Fibroblast of lung (primary cell): ENCODE data around the gene WEE2. TPM values are rescaled to one million over a fixed set of nuclear protein-coding genes. Genes with fewer than 3 reads are reported as not detected.

Source experiments
- DNase-seq, 2 donors: peaks; one replicate each; pipeline versions ENCODE4 v3.0.0 to v3.0.0-alpha.2; 2010; ENCODE audit warnings: low read depth in 2 of 2
- H2AFZ ChIP-seq: 2 replicates; pipeline ENCODE4 v1.5.1; 2012; ENCODE audit warnings: low read length, control low read depth, inconsistent platforms
- H3K27ac ChIP-seq: 2 replicates; pipeline ENCODE4 v1.5.1; 2011; ENCODE audit warnings: low read length, control low read depth; ENCODE audit not compliant: insufficient read depth
- H3K27me3 ChIP-seq: 2 replicates; pipeline ENCODE4 v1.5.1; 2011; ENCODE audit warnings: mild to moderate bottlenecking, low read length; ENCODE audit not compliant: control insufficient read depth, insufficient read depth
- H3K36me3 ChIP-seq: 2 replicates; pipeline ENCODE4 v1.5.1; 2011; ENCODE audit warnings: low read length; ENCODE audit not compliant: control insufficient read depth, insufficient read depth
- H3K4me1 ChIP-seq: 2 replicates; pipeline ENCODE4 v1.5.1; 2011; ENCODE audit warnings: low read length; ENCODE audit not compliant: control insufficient read depth, insufficient read depth; ENCODE audit errors: extremely low read depth
- H3K4me2 ChIP-seq: 2 replicates; pipeline ENCODE4 v1.5.1; 2011; ENCODE audit warnings: low read length, control low read depth; ENCODE audit not compliant: insufficient read depth; ENCODE audit errors: extremely low read depth
- H3K4me3 ChIP-seq, 4 experiments: fragments of 200-600 bp in 1 of 4; sonication (generic) in 1 of 4; replicated peaks in 1 of 4; 2 replicates each; pipeline ENCODE4 v1.5.1; 2011 to 2016; ENCODE audit warnings: low read length in 4 of 4, low read depth in 3 of 4, mild to moderate bottlenecking in 3 of 4, control low read depth in 2 of 4, inconsistent platforms in 1 of 4, mixed read lengths in 1 of 4; ENCODE audit not compliant: insufficient read depth in 1 of 4; ENCODE audit errors: control extremely low read depth in 1 of 4
- H3K79me2 ChIP-seq: 2 replicates; pipeline ENCODE4 v1.5.1; 2012; ENCODE audit warnings: mild to moderate bottlenecking, low read length, inconsistent platforms; ENCODE audit not compliant: control insufficient read depth, insufficient read depth
- H3K9ac ChIP-seq: 2 replicates; pipeline ENCODE4 v1.5.1; 2011; ENCODE audit warnings: mild to moderate bottlenecking, low read length, control low read depth; ENCODE audit not compliant: insufficient read depth
- H3K9me3 ChIP-seq: 2 replicates; pipeline ENCODE4 v1.5.1; 2012; ENCODE audit warnings: low read depth, low read length; ENCODE audit not compliant: control insufficient read depth, insufficient read depth
- H4K20me1 ChIP-seq: 2 replicates; pipeline ENCODE4 v1.5.1; 2011; ENCODE audit warnings: low read length; ENCODE audit not compliant: control insufficient read depth, insufficient read depth; ENCODE audit errors: extremely low read depth
- EZH2 ChIP-seq: IDR thresholded peaks from 2 replicates; pipeline ENCODE4 v1.5.1; 2012; ENCODE audit warnings: low read length, control low read depth, mild to moderate bottlenecking; ENCODE audit errors: missing control alignments
- polyA plus RNA-seq, 2 donors: library from polyadenylated mRNA; depleted of rRNA in 1 of 2; stranded (reverse) in 1 of 2; unstranded in 1 of 2; fragments of >200 nt; gene quantifications; 2 replicates each; pipeline ENCODE4 v1.2.1, GENCODE V29; 2011 to 2012; ENCODE audit warnings: missing spikeins in 1 of 2
- total RNA-seq: library from RNA; depleted of rRNA; stranded (reverse); fragments of >200 nt; gene quantifications from 2 replicates; pipeline ENCODE4 v1.2.1, GENCODE V29; 2014
- TF ChIP-seq, protein P1 (sequence below), 2 donors: IDR thresholded peaks in 1 of 2; conservative IDR thresholded peaks in 1 of 2; 1 replicate in 1 of 2; 2 replicates in 1 of 2; pipeline ENCODE4 v1.5.1; 2011 to 2012; ENCODE audit warnings: low read length in 2 of 2, control low read depth in 1 of 2, inconsistent platforms in 1 of 2, low read depth in 1 of 2, mild to moderate bottlenecking in 1 of 2

The WEE2 gene
- total and polyA plus RNA-seq, 2 donors (not counting 1 experiment from before 2014, with no cell fraction given) = not detected

DNA sequence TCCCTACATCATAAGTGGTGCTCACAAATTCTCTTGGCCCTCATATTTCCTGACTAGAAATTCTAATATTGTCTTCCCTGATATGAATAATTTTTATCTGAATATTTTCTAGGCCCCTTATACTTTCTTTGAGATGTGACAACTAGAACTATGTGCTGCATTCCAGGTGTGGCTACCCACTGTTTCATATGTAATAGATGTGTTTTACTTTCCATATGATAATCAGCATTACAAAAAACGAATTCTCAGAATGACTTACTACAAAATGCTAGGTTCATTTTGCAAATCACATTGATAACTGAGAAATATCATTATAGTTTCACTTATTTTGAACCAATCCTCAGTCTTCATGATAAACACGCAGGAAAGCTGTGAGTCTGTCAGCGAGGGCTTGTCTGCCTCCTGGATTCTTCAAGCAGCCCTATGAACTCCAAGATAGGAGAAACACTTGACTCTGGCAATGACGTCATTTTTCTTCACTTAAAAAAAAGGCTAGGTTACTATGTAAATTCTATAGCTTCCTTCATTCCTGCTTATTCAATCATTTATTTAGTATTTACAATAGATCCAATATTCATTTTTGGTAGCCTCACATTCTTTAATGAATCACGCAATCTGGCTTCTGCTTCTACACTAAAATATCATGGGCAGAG is 4.6 kb downstream of the WEE2 start:
- Histone ChIP-seq H3K9me3 (no peaks in the 10 kb centered on the region), H3K4me2 (no peak overlapping the region), H4K20me1 (no peaks in the 10 kb centered on the region), H3K4me1 (no peaks in the 10 kb centered on the region), H3K4me3 (no peak overlapping the region), H3K9ac (no peak overlapping the region), H3K27me3 (no peaks in the 10 kb centered on the region), H3K27ac (no peak overlapping the region), H3K79me2 (no peaks in the 10 kb centered on the region), H2AFZ (no peak overlapping the region), H3K36me3 (no peaks in the 10 kb centered on the region)
- TF ChIP-seq, protein P1, sequence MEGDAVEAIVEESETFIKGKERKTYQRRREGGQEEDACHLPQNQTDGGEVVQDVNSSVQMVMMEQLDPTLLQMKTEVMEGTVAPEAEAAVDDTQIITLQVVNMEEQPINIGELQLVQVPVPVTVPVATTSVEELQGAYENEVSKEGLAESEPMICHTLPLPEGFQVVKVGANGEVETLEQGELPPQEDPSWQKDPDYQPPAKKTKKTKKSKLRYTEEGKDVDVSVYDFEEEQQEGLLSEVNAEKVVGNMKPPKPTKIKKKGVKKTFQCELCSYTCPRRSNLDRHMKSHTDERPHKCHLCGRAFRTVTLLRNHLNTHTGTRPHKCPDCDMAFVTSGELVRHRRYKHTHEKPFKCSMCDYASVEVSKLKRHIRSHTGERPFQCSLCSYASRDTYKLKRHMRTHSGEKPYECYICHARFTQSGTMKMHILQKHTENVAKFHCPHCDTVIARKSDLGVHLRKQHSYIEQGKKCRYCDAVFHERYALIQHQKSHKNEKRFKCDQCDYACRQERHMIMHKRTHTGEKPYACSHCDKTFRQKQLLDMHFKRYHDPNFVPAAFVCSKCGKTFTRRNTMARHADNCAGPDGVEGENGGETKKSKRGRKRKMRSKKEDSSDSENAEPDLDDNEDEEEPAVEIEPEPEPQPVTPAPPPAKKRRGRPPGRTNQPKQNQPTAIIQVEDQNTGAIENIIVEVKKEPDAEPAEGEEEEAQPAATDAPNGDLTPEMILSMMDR (conservative IDR thresholded peaks at IDR 0.05 in 1 of 2, IDR thresholded peaks at IDR 0.05 in 1 of 2; ENCODE audit: low read depth in 1 of 2, low read length in 2 of 2) = no peak
- TF ChIP-seq EZH2 = no peak
- no peak for DNase-seq

DNA sequence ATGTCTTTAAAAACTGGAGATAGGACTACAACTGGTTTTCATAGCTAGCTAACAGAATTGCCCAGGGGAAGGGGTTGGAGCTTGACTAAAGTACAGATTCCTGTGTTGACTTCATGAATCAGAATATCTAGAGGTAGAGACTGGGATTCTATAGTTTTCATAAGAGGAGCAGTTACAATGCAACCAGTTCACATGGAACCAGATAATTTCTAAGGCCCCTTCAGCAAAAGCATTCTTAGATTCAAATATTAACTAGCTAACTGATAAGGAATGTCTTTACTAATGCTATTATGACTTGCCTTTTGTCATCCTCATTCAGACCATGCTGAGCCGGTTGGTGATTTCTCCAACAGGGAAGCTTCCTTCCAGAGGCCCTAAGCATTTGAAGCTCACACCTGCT is 5.7 kb downstream of the WEE2 start:
- H3K79me2 ChIP-seq = no peaks in the 10 kb centered on the region
- H3K9ac ChIP-seq = no peak overlapping the region
- H3K36me3 ChIP-seq = no peaks in the 10 kb centered on the region
- H3K27me3 ChIP-seq = no peaks in the 10 kb centered on the region
- no peaks in the 10 kb centered on the region for H3K4me1 ChIP-seq
- no peaks in the 10 kb centered on the region for H4K20me1 ChIP-seq
- TF ChIP-seq, protein P1 (conservative IDR thresholded peaks at IDR 0.05 in 1 of 2, IDR thresholded peaks at IDR 0.05 in 1 of 2; ENCODE audit: low read depth in 1 of 2, low read length in 2 of 2) = no peak
- no peak for TF ChIP-seq EZH2
- no peak overlapping the region for H3K4me2 ChIP-seq
- no peak overlapping the region for H3K4me3 ChIP-seq
- no peak overlapping the region for H2AFZ ChIP-seq
- no peaks in the 10 kb centered on the region for H3K9me3 ChIP-seq
- H3K27ac ChIP-seq = no peak overlapping the region
- no peak for DNase-seq

DNA sequence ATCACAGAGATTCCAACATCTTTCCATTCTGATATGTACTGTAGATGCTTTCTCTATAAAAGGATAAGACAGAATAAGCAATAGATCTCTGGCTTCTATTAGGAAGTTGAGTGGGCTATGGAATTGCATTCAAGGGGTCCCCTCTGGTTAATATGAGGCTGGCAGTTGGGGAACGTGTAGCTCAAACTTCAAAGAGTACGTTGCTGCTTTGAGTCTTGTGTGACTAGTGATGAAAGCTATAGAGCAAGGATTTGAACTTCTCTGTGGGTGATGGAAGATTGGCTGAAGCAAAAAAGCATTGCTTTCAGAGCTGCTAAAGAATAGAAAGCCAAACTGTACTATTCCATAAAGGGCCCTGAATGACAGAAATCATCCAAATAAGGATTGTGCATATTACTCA is 6.4 kb downstream of the WEE2 start:
- Histone ChIP-seq H3K27ac (no peak overlapping the region), H3K4me2 (no peak overlapping the region), H3K79me2 (no peaks in the 10 kb centered on the region), H3K36me3 (no peaks in the 10 kb centered on the region), H3K27me3 (no peaks in the 10 kb centered on the region), H4K20me1 (no peaks in the 10 kb centered on the region), H3K4me1 (no peaks in the 10 kb centered on the region), H2AFZ (no peak overlapping the region), H3K4me3 (no peak overlapping the region), H3K9me3 (no peaks in the 10 kb centered on the region), H3K9ac (no peak overlapping the region)
- no peak for TF ChIP-seq EZH2
- TF ChIP-seq, protein P1 (conservative IDR thresholded peaks at IDR 0.05 in 1 of 2, IDR thresholded peaks at IDR 0.05 in 1 of 2; ENCODE audit: low read depth in 1 of 2, low read length in 2 of 2) = no peak
- no peak for DNase-seq
